Activated T-cell treated with anti-CD3 and anti-CD28 coated beads, Interleukin-2, amount 50 U/mL, for 4 hours (primary cell): Measurements from ENCODE around the gene ABCA7. TPM values are rescaled to one million over a fixed set of nuclear protein-coding genes. Genes with fewer than 3 reads are reported as not detected.

Experiments
- ATAC-seq, 2 donors: fragments of 200-7000 bp; cut with Tn5 transposase; one replicate each; pipeline ENCODE4 v1.10.0; 2021
- DNase-seq: peaks from one replicate; pipeline ENCODE4 v3.0.0-alpha.2; 2020
- H3K27me3 Mint-ChIP-seq: one replicate; pipeline ENCODE4 v1.8.0; 2021; ENCODE audit warnings: low read depth, mixed read lengths
- H3K36me3 Mint-ChIP-seq: one replicate; pipeline ENCODE4 v1.8.0; 2022; ENCODE audit warnings: mixed read lengths; ENCODE audit not compliant: insufficient read depth
- H3K4me1 Mint-ChIP-seq: one replicate; pipeline ENCODE4 v1.8.0; 2021; ENCODE audit warnings: low read depth, mixed read lengths
- H3K4me3 Mint-ChIP-seq: one replicate; pipeline ENCODE4 v1.8.0; 2021; ENCODE audit warnings: mild to moderate bottlenecking, moderate library complexity, mixed read lengths
- H3K9me3 Mint-ChIP-seq: one replicate; pipeline ENCODE4 v1.8.0; 2021; ENCODE audit warnings: mixed read lengths
- total RNA-seq, 3 donors: library from RNA; stranded (reverse); gene quantifications; one replicate each; pipeline ENCODE4 v1.2.1, GENCODE V29; 2021

Gene ABCA7
- total RNA-seq, 3 donors from 2014 or later = 7.1 to 8.7 (median 8.6) TPM

- Mint-ChIP-seq H3K4me1 (no peaks in the 10 kb centered on the region), H3K4me3 (no peak overlapping the region), H3K9me3 (no peaks in the 10 kb centered on the region), H3K27me3 (no peaks in the 10 kb centered on the region), H3K36me3 (peaks cover 2% of the 10 kb centered on the region)
- no peak for ATAC-seq
- no peak for DNase-seq
These were observed 30.6 kb upstream of the ABCA7 start for GRCh38 chr19:1009041-1009980.

- Mint-ChIP-seq H3K4me1 (no peaks in the 10 kb centered on the region), H3K36me3 (peaks cover 2% of the 10 kb centered on the region), H3K4me3 (no peak overlapping the region), H3K27me3 (no peaks in the 10 kb centered on the region), H3K9me3 (no peaks in the 10 kb centered on the region)
- ATAC-seq (no peak), DNase-seq (no peak)
These were observed 29.8 kb upstream of the ABCA7 start for GRCh38 chr19:1009981-1010538.

GRCh38 chr19:1010586-1011510 lies 29.1 kb upstream of the ABCA7 start:
- peaks cover 1% of the 10 kb centered on the region for H3K4me1 Mint-ChIP-seq
- no peaks in the 10 kb centered on the region for H3K9me3 Mint-ChIP-seq
- peaks cover 2% of the 10 kb centered on the region for H3K36me3 Mint-ChIP-seq
- no peak for ATAC-seq
- H3K4me3 Mint-ChIP-seq = no peak overlapping the region
- H3K27me3 Mint-ChIP-seq = no peaks in the 10 kb centered on the region
- DNase-seq = no peak

- Mint-ChIP-seq H3K36me3 (peaks cover 3% of the 10 kb centered on the region), H3K4me3 (no peak overlapping the region), H3K9me3 (no peaks in the 10 kb centered on the region), H3K4me1 (peaks cover 6% of the 10 kb centered on the region), H3K27me3 (no peaks in the 10 kb centered on the region)
- ATAC-seq (no peak), DNase-seq (no peak)
These were observed 28.0 kb upstream of the ABCA7 start for GRCh38 chr19:1011831-1012333.

- ATAC-seq (no peak), DNase-seq (no peak)
- Mint-ChIP-seq H3K4me1 (peaks cover 11% of the 10 kb centered on the region), H3K27me3 (no peaks in the 10 kb centered on the region), H3K9me3 (no peaks in the 10 kb centered on the region), H3K4me3 (no peak overlapping the region), H3K36me3 (peaks cover 2% of the 10 kb centered on the region)
These were observed 27.6 kb upstream of the ABCA7 start for GRCh38 chr19:1012334-1012733.

GRCh38 chr19:1013218-1013617 lies 26.7 kb upstream of the ABCA7 start:
- Mint-ChIP-seq H3K4me1 (peaks cover 20% of the 10 kb centered on the region), H3K36me3 (peaks cover 2% of the 10 kb centered on the region), H3K27me3 (no peaks in the 10 kb centered on the region), H3K9me3 (no peaks in the 10 kb centered on the region), H3K4me3 (no peak overlapping the region)
- ATAC-seq (no peak), DNase-seq (no peak)

- H3K4me3 Mint-ChIP-seq = no peak overlapping the region
- H3K27me3 Mint-ChIP-seq = no peaks in the 10 kb centered on the region
- H3K4me1 Mint-ChIP-seq = peaks cover 30% of the 10 kb centered on the region
- peaks cover 2% of the 10 kb centered on the region for H3K36me3 Mint-ChIP-seq
- H3K9me3 Mint-ChIP-seq = no peaks in the 10 kb centered on the region
- DNase-seq = no peak
- ATAC-seq = no peak
These were observed 25.5 kb upstream of the ABCA7 start for GRCh38 chr19:1014161-1015060.

- Mint-ChIP-seq H3K4me3 (no peak overlapping the region), H3K4me1 (peaks cover 33% of the 10 kb centered on the region), H3K27me3 (no peaks in the 10 kb centered on the region), H3K9me3 (no peaks in the 10 kb centered on the region), H3K36me3 (peaks cover 2% of the 10 kb centered on the region)
- DNase-seq = no peak
- ATAC-seq = no peak
These were observed 24.7 kb upstream of the ABCA7 start for GRCh38 chr19:1015061-1015781.

GRCh38 chr19:1015782-1016646 lies 23.9 kb upstream of the ABCA7 start:
- no peaks in the 10 kb centered on the region for H3K9me3 Mint-ChIP-seq
- H3K27me3 Mint-ChIP-seq = no peaks in the 10 kb centered on the region
- ATAC-seq (no peak), DNase-seq (no peak)
- peaks cover 2% of the 10 kb centered on the region for H3K36me3 Mint-ChIP-seq
- no peak overlapping the region for H3K4me3 Mint-ChIP-seq
- H3K4me1 Mint-ChIP-seq = peaks cover 33% of the 10 kb centered on the region

GRCh38 chr19:1016647-1017114 lies 23.2 kb upstream of the ABCA7 start:
- H3K4me1 Mint-ChIP-seq = peaks cover 35% of the 10 kb centered on the region

GRCh38 chr19:1017115-1017905 lies 22.6 kb upstream of the ABCA7 start:
- H3K4me1 Mint-ChIP-seq = peaks cover 37% of the 10 kb centered on the region
- H3K36me3 Mint-ChIP-seq = peaks cover 2% of the 10 kb centered on the region
- DNase-seq (no peak), ATAC-seq (no peak)
- H3K27me3 Mint-ChIP-seq = no peaks in the 10 kb centered on the region
- H3K4me3 Mint-ChIP-seq = peak overlapping the region; percentile 92
- no peaks in the 10 kb centered on the region for H3K9me3 Mint-ChIP-seq

More at GRCh38 chr19:1016647-1017114, 23.2 kb upstream of the ABCA7 start:
- ATAC-seq = no peak
- no peaks in the 10 kb centered on the region for H3K9me3 Mint-ChIP-seq
- peak overlapping the region; percentile 56 for H3K4me3 Mint-ChIP-seq
- no peak for DNase-seq
- H3K36me3 Mint-ChIP-seq = peaks cover 2% of the 10 kb centered on the region
- H3K27me3 Mint-ChIP-seq = no peaks in the 10 kb centered on the region
